Smooth muscle cell (in vitro differentiated cells): Measurements from ENCODE around the gene RIMBP2. TPM values are rescaled to one million over a fixed set of nuclear protein-coding genes. Genes with fewer than 3 reads are reported as not detected.

Experiments
- DNase-seq: peaks from one replicate; lab custom pipeline; 2025; ENCODE audit not compliant: unreplicated experiment; lab: John Stamatoyannopoulos, UW
- H2AFZ ChIP-seq: fragments of 200-600 bp; sonication (generic); 2 replicates; pipeline ENCODE4 v1.6.0; 2016; ENCODE audit warnings: antibody characterized with exemption, low read depth, mild to moderate bottlenecking
- H3F3A ChIP-seq: fragments of 200-600 bp; sonication (generic); 2 replicates; pipeline ENCODE4 v1.6.0; 2017; ENCODE audit warnings: antibody characterized with exemption, low read depth
- H3K27ac ChIP-seq: fragments of 200-600 bp; sonication (generic); 2 replicates; pipeline ENCODE4 v1.5.1; 2016; ENCODE audit warnings: low read depth, mild to moderate bottlenecking
- H3K27me3 ChIP-seq: fragments of 200-600 bp; sonication (generic); 2 replicates; pipeline ENCODE4 v1.6.1; 2016; ENCODE audit warnings: low read depth, mild to moderate bottlenecking
- H3K36me3 ChIP-seq: fragments of 200-600 bp; sonication (generic); 2 replicates; pipeline ENCODE4 v1.5.1; 2016; ENCODE audit warnings: low read depth
- H3K4me1 ChIP-seq: fragments of 200-600 bp; sonication (generic); 2 replicates; pipeline ENCODE4 v1.5.1; 2016; ENCODE audit warnings: low read depth
- H3K4me2 ChIP-seq: fragments of 200-600 bp; sonication (generic); 2 replicates; pipeline ENCODE4 v1.6.0; 2016; ENCODE audit warnings: mild to moderate bottlenecking
- H3K4me3 ChIP-seq: fragments of 200-600 bp; sonication (generic); 2 replicates; pipeline ENCODE4 v1.5.1; 2016; ENCODE audit warnings: mild to moderate bottlenecking
- H3K79me2 ChIP-seq: fragments of 200-600 bp; sonication (generic); 2 replicates; pipeline ENCODE4 v1.6.0; 2016; ENCODE audit warnings: low read depth, mild to moderate bottlenecking
- H3K9ac ChIP-seq: fragments of 200-600 bp; sonication (generic); 2 replicates; pipeline ENCODE4 v1.6.0; 2016; ENCODE audit warnings: low read depth
- H3K9me3 ChIP-seq: fragments of 200-600 bp; sonication (generic); replicated peaks from 2 replicates; pipeline ENCODE4 v1.5.1; 2016; ENCODE audit warnings: low read depth
- H4K20me1 ChIP-seq: fragments of 200-600 bp; sonication (generic); 2 replicates; pipeline ENCODE4 v1.6.0; 2016; ENCODE audit warnings: low read depth
- WGBS: methylation state at CpG from one replicate; pipeline ENCODE4 v1.1.7; 2016; ENCODE audit warnings: low lambda C conversion rate; 5-methylcytosine and 5-hydroxymethylcytosine counted together
- polyA plus RNA-seq: library from polyadenylated mRNA; unstranded; fragments of >200 nt; fragmentation: Nextera tagmentation; extraction: Ambion mirVana; gene quantifications from 2 replicates; pipeline ENCODE4 v1.2.1, GENCODE V29; 2016
- total RNA-seq: library from RNA; depleted of rRNA; stranded (reverse); fragments of >200 nt; gene quantifications from 2 replicates; pipeline ENCODE4 v1.2.3, GENCODE V29; 2014
- TF ChIP-seq, protein P1 (sequence below): fragments of 200-600 bp; sonication (generic); IDR thresholded peaks from 2 replicates; pipeline ENCODE4 v1.5.1; 2017; ENCODE audit warnings: borderline replicate concordance, mild to moderate bottlenecking, antibody characterized with exemption; ENCODE audit not compliant: insufficient read depth, poor library complexity, severe bottlenecking

Gene RIMBP2
- total and polyA plus RNA-seq, 2 experiments from 2014 or later, result 2.3 TPM; not detected in 1

DNA sequence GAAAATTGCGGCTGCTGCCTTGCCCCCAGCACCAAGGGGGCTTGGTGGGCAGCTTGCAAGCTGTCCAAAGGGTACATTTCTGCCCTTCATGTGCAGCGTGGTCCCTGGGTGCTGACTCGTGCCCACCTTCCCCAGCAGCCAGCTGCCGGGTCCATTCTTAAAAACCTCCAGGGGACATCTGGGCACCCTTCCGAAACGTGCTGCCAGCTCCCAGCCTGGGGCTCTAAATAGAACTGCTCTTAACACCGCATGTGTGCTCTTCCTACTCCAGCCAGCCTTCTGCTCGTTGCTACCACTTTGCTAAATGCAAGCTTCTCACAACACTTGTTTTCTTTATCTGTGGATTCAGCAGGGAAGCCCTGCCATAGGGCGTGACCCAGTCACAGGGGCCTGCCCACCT, 66.0 kb downstream of the RIMBP2 start:
- Histone ChIP-seq H3K27ac (no peak overlapping the region), H3K9me3 (no peaks in the 10 kb centered on the region), H3K4me1 (no peaks in the 10 kb centered on the region), H3K79me2 (no peaks in the 10 kb centered on the region), H4K20me1 (no peaks in the 10 kb centered on the region), H3F3A (no peaks in the 10 kb centered on the region), H3K27me3 (no peaks in the 10 kb centered on the region), H3K9ac (no peak overlapping the region), H2AFZ (no peak overlapping the region), H3K36me3 (no peaks in the 10 kb centered on the region), H3K4me3 (no peak overlapping the region), H3K4me2 (no peak overlapping the region)
- WGBS, result 79% methylated on average over 9 of the region's 9 CpGs
- no peak for DNase-seq
- TF ChIP-seq, protein P1, sequence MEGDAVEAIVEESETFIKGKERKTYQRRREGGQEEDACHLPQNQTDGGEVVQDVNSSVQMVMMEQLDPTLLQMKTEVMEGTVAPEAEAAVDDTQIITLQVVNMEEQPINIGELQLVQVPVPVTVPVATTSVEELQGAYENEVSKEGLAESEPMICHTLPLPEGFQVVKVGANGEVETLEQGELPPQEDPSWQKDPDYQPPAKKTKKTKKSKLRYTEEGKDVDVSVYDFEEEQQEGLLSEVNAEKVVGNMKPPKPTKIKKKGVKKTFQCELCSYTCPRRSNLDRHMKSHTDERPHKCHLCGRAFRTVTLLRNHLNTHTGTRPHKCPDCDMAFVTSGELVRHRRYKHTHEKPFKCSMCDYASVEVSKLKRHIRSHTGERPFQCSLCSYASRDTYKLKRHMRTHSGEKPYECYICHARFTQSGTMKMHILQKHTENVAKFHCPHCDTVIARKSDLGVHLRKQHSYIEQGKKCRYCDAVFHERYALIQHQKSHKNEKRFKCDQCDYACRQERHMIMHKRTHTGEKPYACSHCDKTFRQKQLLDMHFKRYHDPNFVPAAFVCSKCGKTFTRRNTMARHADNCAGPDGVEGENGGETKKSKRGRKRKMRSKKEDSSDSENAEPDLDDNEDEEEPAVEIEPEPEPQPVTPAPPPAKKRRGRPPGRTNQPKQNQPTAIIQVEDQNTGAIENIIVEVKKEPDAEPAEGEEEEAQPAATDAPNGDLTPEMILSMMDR, result no peak

DNA sequence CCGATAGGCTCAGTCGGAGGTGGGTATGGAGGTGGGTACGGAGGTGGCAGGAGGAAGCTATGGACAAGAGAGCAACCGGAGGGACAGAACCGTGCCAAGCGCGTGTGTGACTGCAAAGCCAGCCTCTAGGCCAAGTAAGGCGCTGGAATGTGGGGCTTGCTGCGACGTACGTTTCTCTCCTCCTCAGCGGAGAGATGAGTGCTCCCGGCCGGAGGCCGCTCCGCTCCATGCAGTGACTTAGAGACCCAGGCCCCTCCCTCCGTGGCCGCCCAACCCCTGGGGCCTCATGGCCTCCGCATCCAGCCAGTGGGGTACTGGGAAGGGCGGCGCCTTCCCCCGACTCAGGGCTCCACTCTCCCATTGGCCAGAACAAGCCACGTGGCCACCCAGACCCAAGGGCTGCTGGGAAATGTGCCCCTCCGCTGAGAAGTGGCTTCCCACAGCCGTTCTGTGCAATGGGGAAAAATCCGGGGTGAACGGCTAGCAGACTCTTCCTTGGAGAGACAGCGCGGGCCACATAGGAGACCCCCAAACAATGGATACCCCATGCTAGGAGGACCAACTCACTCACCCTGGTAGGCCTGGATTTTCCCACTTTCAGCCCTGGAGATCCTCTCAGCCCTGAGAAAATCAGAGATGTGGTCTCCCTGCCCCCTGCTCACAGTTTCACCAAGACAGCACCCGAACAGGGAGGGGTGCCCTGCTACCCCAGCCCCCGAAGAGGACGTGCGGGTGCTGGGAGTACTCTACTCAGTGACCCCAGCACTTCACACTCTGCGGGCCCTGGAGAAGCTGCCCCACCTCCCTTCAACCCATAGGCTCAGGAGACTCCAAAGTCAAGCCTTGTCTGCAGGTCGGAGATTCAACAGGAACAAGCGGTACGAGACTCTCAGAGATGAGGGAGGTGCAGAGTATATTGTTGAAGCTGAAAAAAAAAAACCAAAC, 66.7 kb downstream of the RIMBP2 start:
- H3K4me1 ChIP-seq, result no peaks in the 10 kb centered on the region
- no peaks in the 10 kb centered on the region for H3F3A ChIP-seq
- H3K27ac ChIP-seq, result no peak overlapping the region
- no peak overlapping the region for H3K9ac ChIP-seq
- H3K4me3 ChIP-seq, result no peak overlapping the region
- no peak overlapping the region for H3K4me2 ChIP-seq
- no peak overlapping the region for H2AFZ ChIP-seq
- H3K79me2 ChIP-seq, result no peaks in the 10 kb centered on the region
- no peaks in the 10 kb centered on the region for H3K36me3 ChIP-seq
- TF ChIP-seq, protein P1, result no peak
- H3K9me3 ChIP-seq, result no peaks in the 10 kb centered on the region
- H4K20me1 ChIP-seq, result no peaks in the 10 kb centered on the region
- WGBS, result 96% methylated on average over 37 of the region's 37 CpGs
- no peaks in the 10 kb centered on the region for H3K27me3 ChIP-seq
- no peak for DNase-seq

DNA sequence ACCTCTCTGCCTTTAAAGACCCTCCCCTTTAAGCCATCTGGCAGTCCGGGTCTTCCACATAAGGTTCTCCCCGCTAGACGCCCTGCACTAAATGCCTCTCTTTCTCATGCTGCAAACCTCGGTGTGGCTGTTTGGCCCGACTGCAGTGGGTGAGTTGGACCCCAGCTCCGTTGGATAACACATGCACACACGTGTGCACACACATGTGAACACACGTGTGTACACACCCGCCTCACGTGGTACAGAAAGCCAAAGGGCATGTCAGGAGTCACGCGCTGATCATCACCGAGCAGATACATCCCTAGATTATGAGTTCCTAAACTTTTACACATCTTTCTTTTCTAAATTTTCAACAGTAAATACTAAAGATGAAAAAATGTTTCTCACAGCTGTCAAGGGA, 68.3 kb downstream of the RIMBP2 start:
- Histone ChIP-seq H3K4me2 (no peak overlapping the region), H2AFZ (no peak overlapping the region), H3F3A (no peaks in the 10 kb centered on the region), H3K79me2 (no peaks in the 10 kb centered on the region), H4K20me1 (no peaks in the 10 kb centered on the region), H3K4me3 (no peak overlapping the region), H3K4me1 (no peaks in the 10 kb centered on the region), H3K9me3 (no peaks in the 10 kb centered on the region), H3K27ac (no peak overlapping the region), H3K27me3 (no peaks in the 10 kb centered on the region), H3K36me3 (no peaks in the 10 kb centered on the region), H3K9ac (no peak overlapping the region)
- DNase-seq, result no peak
- WGBS, result 74% methylated on average over 10 of the region's 13 CpGs
- TF ChIP-seq, protein P1, result no peak
